Prostate gland (tissue), 2 donors: ENCODE measurements around the gene RRP8.

ENCODE experiments used
- POLR2A ChIP-seq: fragments of 450-650 bp; IDR thresholded peaks from one replicate; pipeline ENCODE4 v1.6.1; 2016; ENCODE audit warnings: antibody characterized with exemption, mild to moderate bottlenecking
- POLR2AphosphoS5 ChIP-seq: sonication (generic); formaldehyde crosslinking; IDR thresholded peaks from one replicate; pipeline ENCODE4 v1.6.1; 2017; ENCODE audit warnings: antibody characterized with exemption
- TF ChIP-seq, protein P1 (sequence below), 4 experiments: fragments of 200-600 bp in 2 of 4; fragments of 450-650 bp in 2 of 4; sonication (generic) in 2 of 4; IDR thresholded peaks; 1 replicate in 3 of 4; 2 replicates in 1 of 4; pipeline ENCODE4 v1.5.1; 2016 to 2019; ENCODE audit warnings: antibody characterized with exemption in 4 of 4, mild to moderate bottlenecking in 2 of 4, moderate library complexity in 2 of 4

- TF ChIP-seq, protein P1, sequence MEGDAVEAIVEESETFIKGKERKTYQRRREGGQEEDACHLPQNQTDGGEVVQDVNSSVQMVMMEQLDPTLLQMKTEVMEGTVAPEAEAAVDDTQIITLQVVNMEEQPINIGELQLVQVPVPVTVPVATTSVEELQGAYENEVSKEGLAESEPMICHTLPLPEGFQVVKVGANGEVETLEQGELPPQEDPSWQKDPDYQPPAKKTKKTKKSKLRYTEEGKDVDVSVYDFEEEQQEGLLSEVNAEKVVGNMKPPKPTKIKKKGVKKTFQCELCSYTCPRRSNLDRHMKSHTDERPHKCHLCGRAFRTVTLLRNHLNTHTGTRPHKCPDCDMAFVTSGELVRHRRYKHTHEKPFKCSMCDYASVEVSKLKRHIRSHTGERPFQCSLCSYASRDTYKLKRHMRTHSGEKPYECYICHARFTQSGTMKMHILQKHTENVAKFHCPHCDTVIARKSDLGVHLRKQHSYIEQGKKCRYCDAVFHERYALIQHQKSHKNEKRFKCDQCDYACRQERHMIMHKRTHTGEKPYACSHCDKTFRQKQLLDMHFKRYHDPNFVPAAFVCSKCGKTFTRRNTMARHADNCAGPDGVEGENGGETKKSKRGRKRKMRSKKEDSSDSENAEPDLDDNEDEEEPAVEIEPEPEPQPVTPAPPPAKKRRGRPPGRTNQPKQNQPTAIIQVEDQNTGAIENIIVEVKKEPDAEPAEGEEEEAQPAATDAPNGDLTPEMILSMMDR (IDR thresholded peaks at IDR 0.05), result no peak
- TF ChIP-seq POLR2A (no peak), POLR2AphosphoS5 (no peak)
Measured at GRCh38 chr11:6607190-6607795, 3.9 kb upstream of the RRP8 start.
